ENCODE measurements around the gene EFTUD2. TPM values are rescaled to one million over a fixed set of nuclear protein-coding genes. Genes with fewer than 3 reads are reported as not detected.

EFTUD2 gene

GRCh38 chr17:44801880-44802279 lies 97.4 kb downstream of the EFTUD2 start:
- H3K23ac ChIP-seq (ENCODE audit: low read length): no peak overlapping the region

More at GRCh38 chr17:44801880-44802279, 97.4 kb downstream of the EFTUD2 start:
- peaks cover 12% of the 10 kb centered on the region for H3K79me1 ChIP-seq (ENCODE audit: low read length)
- H4K5ac ChIP-seq (ENCODE audit: low read length): no peak overlapping the region
- H4K8ac ChIP-seq (ENCODE audit: low read depth, low read length): no peak overlapping the region
- H2BK15ac ChIP-seq (replicated peaks; ENCODE audit: low read depth): no peak overlapping the region
- WGBS (ENCODE audit: extremely low coverage, insufficient coverage, low lambda C conversion rate): no CpG with 5 or more reads among the region's 5 CpGs
- H3K18ac ChIP-seq (ENCODE audit: low read length): no peak overlapping the region
- no peak for DNase-seq
- H3K56ac ChIP-seq (ENCODE audit: low read length): no peak overlapping the region
- H3K27ac ChIP-seq (ENCODE audit: low read depth, low read length): no peak overlapping the region
- peaks cover 11% of the 10 kb centered on the region for H3K36me3 ChIP-seq (ENCODE audit: control insufficient read depth, insufficient read depth, low read length)
- H3K9ac ChIP-seq (ENCODE audit: low read length): no peak overlapping the region
- no peaks in the 10 kb centered on the region for H3K4me1 ChIP-seq (ENCODE audit: control insufficient read depth, low read depth, low read length)
- no peak overlapping the region for H2AK5ac ChIP-seq (ENCODE audit: low read length)
- H3K27me3 ChIP-seq (ENCODE audit: insufficient read depth, low read length, poor library complexity): no peaks in the 10 kb centered on the region
- H3K4me2 ChIP-seq (ENCODE audit: low read length): no peak overlapping the region
- no peak overlapping the region for H3K4ac ChIP-seq (ENCODE audit: low read depth, low read length)
- H3K4me3 ChIP-seq (ENCODE audit: low read length): no peak overlapping the region
- peaks cover 8% of the 10 kb centered on the region for H3K79me2 ChIP-seq (ENCODE audit: control insufficient read depth, insufficient read depth, low read length)
- H2BK120ac ChIP-seq (ENCODE audit: low read depth, low read length): no peak overlapping the region
- H2BK5ac ChIP-seq (ENCODE audit: low read length): no peak overlapping the region

Small RNAs within 50 kb of the gene (small RNA-seq; reads per million reads assigned to genes)
- not detected for gene CCDC103 (ENCODE audit: insufficient read depth)
- 8.2 reads per million, percentile 83 among the genes with 10 or more reads in this experiment for gene MIR6783 (ENCODE audit: insufficient read depth)
- gene RN7SL405P (ENCODE audit: insufficient read depth): not detected
